Hypothalamus (tissue), 51 donors: ENCODE measurements around the gene VRK2.
"Not testable (repeated sequence)": the region's sequence is repeated elsewhere in the genome, so short reads cannot be mapped to it uniquely, and the experiment has no call there.

ENCODE experiments used
- DNase-seq, 51 donors: peaks; one replicate each; lab custom pipeline; 2025; lab: John Stamatoyannopoulos, UW

The VRK2 gene

DNA sequence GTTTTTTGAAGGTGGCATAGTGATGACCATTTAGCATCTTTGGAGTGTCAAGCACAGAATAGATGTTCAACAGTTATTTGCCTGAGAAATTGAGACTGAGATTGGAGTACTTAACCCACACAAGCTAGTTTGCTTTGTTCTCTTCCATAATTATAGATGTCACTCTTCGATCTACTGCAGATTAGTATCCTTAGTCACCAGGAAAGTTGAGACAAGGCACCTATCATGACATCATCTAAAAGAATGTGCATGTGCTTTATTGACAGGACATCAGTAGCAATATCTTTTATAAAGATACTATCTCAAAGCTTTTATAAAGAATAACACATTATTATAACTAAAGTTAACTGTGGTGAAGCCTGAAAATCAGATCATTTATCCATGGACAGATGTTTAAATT lies 6.4 kb downstream of the VRK2 start:
- no peak for DNase-seq

DNA sequence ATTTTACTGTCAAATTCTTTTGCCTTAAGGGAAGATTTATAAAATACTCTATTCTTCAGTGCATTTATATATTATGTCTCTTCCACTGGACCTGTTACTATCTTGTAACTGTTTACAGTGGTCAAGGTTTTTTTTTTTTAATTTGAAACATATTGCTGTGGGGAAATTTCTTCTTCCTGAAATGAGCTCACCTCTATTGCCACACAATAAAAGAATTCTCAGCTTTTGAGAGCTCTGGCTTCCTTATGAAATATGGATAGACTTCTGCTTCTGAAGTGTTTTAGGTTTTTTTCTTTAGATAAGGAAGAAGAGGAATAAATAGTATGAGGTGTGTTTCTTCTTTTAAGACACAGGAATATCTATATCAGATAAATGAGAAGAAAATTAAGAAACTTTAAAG lies 7.7 kb downstream of the VRK2 start:
- DNase-seq: no peak

DNA sequence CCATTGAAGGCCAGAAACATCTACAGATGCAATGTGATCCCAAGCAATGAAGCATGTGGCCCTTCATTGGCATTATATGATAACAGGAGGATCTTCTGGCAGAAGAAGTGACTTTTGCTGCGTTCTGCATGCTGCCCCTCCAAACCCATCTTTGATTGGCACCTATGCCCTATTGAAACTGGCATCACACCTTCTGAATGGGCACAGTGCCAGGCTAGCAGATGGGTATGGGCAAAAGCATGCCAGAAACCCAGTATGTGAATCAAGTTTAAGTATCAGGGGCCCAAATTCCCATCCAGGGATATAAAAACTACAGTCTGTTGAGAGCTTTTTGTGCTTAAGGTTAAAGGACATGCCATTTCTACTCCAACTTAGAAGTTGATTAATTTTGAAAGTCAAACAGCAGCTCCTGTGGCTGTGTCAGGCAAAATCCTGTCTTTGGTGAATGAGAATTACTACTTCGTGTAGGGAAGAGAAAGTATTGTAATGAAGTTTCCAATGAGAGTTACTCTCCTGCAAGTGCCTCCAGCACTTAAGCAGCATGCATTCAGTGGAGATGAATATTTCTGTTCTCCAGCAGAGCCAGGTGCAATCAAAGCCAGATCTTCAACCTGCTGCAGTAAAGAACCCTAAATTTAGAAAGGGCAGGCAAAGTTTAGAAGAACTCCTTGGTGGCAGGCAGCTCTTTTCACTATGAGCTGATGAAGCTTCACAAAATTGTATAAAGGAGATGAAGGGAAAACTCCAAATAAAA lies 8.6 kb downstream of the VRK2 start:
- no peak for DNase-seq

DNA sequence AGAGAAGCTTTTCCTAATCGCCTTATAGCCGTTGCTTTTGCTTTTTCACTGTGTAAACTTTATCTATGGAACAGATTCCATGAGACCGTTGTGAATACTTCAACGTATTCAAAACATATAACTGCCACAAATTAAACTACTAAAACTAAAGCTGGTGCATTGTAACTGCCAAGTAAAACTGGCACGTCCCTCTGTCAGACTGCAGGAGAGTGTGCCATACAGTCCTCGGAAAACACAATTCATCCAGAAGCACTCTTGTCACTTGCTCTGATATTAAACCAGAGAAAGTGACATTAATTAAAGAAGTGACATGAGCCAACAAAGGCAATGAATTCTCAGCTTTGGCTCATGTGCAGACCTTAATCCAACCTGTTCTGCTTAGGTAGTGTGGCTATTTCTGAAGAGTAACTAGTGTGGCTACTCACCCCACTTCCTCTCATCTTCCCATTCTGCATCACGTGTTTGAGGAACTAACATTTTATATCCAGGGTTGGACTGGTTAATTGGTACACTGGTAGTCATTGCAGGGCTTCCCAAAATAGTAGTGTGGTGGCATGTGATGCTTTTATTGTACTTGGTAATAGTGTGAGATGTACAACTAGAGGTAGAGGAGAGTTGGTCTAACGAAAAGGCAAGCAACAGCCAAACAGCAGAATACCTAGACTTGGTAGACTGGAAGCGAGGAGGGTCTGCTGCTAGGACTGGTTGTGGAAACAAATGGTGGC lies 9.7 kb downstream of the VRK2 start:
- DNase-seq: no peak

DNA sequence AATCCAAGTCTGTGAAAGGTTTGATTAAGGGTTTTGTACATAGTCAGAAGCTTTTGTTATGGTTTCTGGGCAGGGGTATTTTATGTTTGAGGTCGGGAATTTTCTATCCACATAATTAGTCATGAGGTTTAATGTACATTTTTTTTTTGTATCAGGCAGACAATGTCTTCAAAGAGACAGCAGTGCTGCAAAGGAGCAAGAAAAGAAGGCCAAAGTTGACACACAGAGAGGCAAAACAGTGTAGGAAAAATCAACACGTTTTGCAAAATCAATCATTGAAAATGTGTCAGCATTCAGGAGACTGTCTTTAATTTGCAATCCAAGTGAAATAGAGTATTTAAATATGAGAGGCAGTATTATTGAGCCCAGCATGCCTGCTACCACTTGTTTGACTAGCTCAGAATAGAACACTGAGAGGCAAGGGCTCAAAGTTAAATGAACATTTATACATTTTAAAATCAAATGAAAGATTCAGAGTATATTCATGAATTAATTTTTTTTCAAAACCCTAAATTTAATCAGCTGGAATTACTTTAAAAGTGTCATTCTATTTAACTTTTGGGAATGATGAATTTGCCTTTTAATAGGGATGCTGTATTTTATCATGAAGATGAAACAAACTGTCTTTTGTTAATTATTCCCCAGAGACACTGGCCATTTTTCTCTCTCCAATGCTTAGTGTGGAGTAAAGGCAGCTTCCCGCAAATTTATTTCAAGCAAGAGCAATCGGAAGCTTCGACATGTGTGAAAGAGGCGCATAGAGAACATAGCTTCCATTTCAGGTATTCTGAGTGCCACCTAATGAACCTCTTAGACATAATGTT lies 11.3 kb downstream of the VRK2 start:
- DNase-seq: peak in 3 of 51 donors; percentile 1 to 27 (median 22)

DNA sequence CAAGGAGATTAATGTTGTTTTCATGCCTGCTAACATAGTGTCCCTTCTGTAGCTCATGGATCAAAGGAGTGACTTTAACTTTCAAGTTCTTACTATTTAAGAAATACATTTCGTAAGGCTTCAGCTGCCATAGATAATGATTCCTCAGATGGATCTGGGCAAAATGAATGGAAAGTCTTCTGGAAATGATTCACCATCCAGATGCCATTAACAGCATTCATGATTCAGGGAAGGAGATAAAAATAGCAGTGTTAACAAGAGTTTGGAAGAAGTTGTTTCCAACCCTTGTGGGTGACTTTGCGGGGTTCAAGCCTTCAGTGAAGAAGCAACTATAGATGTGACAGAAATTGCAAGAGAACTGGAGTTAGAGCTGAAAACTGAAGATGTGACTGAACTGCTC lies 17.0 kb downstream of the VRK2 start:
- DNase-seq: no peak

DNA sequence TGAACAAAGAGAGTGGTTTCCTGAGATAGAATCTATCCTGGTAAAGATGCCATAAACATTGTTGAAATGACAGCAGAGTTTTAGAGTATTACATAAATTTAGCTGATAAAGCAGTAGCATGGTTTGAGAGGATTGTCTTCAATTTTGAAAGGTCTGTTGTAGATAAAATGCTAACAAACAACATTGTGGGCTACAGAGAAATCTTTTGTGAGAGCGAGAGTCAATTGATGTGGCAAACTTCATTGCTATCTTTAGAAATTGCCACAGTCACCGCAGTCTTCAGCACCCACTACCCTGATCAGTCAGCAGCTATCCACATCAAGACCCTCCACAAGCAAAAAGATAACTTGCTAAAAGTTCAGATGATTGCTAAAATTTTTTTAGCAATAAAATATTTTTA lies 17.5 kb downstream of the VRK2 start:
- no peak for DNase-seq

DNA sequence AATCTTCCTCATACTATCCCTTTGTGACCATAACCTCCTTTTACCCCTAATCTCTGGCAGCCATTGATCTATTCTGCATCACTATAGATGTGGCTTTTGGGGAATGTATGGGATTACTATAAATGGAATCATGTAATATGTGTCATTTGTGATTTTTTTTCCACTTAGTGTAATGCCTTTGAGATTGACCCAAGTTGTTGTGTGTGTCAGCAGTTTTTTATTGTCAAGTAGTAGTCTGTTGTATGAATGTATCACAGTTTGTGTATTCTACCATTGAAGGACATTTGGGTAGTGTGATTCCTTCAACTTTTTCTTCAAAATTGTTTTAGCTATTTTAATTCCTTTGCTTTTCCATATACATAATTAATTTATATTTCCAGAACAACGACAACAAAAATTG lies 18.6 kb downstream of the VRK2 start:
- DNase-seq: no peak

DNA sequence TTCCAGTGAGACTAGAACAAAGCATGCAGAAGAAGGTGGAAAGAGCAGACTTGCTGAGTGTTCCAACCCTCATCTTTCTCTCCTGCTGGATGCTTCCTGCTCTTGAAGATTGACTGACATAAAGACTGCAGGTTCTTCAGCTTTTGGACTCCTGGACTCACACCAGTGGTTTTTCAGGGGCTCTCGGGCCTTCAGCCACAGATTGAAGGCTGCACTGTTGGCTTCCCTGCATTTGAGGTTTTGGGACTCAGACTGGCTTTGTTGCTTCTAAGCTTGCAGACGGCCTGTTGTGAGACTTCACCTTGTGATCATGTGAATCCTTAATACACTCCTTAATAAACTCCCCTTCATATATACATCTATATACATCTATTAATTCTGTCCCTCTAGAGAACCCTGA lies 20.4 kb downstream of the VRK2 start:
- no peak for DNase-seq

DNA sequence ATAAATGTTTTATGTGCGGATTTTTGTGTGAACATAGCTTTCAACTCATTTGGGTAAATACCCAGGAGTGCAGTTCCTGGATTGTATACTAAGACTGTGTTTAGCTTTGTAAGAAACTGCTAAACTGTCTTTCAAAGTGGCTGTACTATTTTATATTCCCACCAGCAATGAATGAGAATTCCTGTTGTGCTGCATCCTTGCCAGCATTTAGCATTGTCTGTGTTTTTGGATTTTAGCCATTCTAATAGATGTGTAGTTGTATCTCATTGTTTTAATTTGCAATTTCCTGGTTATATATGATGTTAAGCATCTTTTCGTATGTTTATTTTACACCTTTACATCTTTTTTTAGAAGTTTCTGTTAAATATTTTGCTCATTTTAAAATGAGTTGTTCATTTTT lies 24.2 kb downstream of the VRK2 start:
- DNase-seq: no peak

DNA sequence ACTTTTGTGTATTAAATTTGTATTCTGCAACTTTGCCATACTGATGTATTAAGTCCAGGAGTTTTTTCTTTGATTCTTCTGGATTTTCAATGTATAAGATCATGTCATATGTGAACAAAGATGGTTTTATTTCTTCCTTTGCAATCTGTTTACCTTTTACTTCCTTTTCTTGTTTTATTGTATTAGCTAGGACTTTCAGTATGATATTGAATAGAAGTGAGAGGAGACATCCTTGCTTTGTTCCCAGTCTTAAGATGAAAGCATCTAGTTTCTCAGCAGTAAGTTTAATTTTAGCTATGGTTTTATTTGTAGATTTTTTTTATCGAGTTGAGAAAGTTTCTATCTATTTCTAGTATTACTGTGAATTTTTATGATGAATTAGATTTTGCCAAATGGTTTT lies 25.5 kb downstream of the VRK2 start:
- DNase-seq: no peak

DNA sequence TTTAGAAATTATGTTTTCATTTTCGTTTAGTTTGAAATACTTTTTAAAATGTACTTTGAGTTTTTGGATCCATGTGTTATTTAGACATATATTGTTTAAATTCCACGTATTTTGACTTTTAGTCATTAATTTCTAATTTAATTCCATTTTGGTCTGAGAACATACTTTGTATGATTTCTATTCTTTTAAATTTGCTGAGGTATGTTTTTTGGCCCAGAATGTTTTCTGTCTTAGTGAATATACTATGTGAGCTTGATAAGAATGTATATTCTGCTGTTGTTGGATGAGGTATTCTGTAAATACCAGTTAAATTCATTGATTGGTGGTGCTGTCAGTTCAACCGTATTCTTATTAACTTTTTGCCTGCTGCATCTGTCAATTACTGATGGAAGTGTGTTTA lies 26.4 kb downstream of the VRK2 start:
- no peak for DNase-seq

DNA sequence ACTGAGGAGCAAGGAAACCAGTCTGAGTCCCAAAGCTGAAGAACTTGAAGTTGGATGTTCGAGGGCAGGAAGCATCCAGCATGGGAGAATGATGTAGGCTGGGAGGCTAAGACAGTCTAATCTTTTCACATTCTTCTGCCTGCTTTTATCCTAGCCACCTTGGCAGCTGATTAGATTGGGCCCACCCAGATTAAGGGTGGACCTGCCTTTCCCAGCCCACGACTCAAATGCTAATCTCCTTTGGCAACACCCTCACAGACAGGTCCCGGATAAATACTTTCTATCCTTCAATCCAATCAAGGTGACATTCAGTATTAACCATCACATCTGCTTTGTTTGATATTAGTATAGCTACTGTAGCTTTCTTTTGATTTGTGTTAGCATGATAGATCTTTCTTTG lies 27.1 kb downstream of the VRK2 start:
- DNase-seq: no peak

DNA sequence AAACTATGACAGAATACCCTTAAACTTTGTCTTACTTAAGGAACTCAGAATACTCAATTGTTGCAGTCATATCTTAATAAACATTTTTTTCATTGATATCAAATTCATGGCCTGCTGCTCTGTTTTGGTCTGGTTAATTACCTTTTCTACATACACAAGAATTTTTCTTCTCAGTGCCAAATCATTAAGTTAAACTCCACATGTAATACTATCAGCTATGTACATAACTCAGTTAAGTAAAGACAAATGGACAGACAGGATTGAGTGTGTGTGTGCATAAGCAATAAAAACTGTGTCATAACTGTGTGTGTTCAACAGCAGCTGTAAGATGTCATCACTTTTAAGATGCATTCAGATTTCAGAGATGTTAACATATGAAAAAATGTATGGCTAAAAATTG lies 34.4 kb downstream of the VRK2 start:
- no peak for DNase-seq

DNA sequence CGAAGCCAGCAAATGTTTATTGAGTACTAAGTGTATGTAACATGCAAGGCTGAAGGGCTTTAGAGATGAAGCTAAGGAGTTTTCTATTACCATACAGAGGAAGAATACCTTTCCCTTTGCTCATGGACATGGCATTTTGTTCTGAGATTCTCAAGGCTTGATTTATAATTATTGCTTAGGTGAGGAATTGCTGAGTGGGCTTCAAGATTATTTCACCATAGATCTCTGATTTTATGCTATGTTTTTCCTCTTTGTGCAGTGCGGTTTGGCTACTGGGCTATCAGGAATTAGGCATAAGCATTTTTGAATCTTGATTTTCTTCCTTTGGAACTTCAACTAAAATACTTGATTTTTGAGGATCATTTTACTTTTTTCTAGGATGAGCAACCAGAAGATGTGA lies 42.5 kb downstream of the VRK2 start:
- DNase-seq: no peak

DNA sequence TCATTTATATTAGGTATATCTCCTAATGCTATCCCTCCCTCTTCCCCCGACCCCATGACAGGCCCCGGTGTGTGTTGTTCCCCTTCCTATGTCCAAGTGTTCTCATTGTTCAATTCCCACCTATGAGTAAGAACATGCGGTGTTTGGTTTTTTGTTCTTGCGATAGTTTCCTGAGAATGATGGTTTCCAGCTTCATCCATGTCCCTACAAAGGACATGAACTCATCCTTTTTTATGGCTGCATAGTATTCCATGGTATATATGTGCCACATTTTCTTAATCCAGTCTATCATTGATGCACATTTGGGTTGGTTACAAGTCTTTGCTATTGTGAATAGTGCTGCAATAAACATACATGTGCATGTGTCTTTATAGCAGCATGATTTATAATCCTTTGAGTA lies 46.2 kb downstream of the VRK2 start:
- DNase-seq: not testable (repeated sequence)

DNA sequence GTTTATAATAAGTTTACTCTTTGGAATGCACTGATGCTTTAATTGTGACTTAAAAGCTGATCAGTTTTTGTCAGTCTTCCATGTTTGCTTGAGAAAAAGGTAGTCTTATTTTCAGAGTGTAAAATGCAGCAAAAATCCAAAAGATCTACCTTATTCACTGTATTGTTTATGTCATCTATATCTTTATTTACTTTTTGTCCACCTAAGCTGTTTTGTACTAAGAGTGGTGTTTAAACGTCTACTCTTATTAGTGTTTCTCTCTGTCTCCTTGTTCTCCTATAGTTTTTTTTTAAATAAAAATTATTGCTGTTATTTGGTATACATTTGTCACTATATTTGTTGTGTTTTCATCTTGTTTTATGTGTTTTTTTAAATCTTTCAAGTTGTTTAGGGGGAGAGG lies 50.4 kb downstream of the VRK2 start:
- DNase-seq: no peak

DNA sequence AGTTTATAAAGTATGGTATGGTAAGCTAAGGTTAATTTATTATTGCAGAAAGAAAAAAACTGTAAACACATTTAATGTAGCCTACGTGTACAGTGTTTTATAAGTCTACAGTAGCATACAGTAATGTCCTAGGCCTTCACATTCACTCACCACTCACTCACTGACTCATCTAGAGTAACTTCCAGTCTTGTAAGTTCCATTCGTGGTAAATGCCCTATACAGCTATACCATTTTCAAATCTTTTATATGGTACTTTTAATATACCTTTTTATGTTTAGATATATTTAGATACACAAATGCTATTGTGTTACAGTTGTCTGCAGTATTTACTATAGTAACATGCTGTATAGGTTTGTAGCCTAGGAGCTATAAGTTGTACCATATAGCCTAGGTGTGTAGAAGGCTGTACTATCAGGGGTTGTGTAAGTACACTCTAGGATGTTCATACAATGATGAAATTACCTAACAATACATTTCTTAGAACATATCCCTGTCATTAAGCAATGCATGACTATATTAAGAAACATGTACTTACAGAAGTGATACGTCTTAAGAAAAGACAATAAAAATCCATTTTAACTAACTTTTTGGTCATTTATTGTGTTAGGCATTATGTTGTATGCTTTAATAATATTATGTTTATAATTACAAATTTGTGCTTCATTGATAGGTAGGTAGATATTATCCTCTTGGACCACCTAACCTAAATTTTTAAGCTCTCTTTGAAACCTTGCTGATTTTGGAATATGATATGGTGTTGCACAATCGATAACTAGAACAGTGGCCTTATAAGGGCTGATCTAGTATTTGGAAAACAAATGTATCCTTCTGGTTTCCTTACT lies 51.9 kb downstream of the VRK2 start:
- DNase-seq: no peak

DNA sequence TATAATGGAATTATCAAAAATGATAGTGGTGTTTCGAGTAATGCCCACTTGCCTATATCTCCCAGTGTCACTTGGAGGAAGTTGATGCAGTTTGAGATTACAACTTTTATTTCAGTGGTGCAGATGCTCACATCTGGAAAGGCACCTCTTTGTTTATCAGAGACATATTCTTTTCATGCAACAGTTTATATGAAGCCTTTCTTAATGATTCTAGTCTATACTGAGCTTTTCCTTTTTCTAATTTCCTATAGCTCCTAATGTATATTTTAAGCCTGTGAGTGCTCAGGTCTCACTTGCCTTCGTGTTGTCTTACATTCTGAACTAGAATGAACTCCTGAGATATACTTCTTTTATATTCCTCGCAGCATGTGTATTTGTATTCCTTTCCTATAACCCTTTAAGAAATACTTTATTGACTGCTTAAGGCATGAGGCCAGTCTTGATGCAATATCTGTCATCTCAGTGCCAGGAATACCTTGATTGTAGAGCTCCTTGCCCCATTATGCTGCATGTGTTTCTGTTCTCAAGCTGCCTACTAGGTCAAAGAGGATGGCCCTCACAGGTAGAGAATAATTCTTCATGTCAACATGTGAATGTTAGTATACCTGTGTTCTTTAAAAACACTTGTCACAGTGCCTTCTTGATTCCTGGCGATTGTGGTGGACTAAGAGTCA lies 52.6 kb downstream of the VRK2 start:
- no peak for DNase-seq

DNA sequence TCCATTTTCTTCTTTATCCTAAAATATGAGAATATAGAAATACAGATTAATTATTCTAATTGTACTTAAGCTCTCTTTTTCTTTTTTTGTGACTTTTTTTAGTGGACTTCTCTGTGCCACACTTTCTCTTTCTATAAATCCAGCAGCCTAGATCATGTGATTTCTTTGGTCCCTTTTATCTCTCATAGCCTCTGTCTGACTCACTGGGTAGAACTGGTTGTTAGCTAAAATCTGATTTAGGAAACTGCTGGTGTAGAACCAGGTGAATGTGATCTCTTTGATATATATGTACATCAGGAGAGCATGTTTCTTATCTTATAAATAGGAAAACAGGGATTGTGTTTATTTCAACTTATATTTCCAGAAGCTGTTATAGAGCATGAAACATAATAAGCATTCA lies 54.9 kb downstream of the VRK2 start:
- no peak for DNase-seq
